SIG-M5 (cell line): Measurements from ENCODE around the gene TRIM29.

Source experiments
- DNase-seq: peaks from one replicate; lab custom pipeline; 2025; lab: John Stamatoyannopoulos, UW

TRIM29 gene

DNA sequence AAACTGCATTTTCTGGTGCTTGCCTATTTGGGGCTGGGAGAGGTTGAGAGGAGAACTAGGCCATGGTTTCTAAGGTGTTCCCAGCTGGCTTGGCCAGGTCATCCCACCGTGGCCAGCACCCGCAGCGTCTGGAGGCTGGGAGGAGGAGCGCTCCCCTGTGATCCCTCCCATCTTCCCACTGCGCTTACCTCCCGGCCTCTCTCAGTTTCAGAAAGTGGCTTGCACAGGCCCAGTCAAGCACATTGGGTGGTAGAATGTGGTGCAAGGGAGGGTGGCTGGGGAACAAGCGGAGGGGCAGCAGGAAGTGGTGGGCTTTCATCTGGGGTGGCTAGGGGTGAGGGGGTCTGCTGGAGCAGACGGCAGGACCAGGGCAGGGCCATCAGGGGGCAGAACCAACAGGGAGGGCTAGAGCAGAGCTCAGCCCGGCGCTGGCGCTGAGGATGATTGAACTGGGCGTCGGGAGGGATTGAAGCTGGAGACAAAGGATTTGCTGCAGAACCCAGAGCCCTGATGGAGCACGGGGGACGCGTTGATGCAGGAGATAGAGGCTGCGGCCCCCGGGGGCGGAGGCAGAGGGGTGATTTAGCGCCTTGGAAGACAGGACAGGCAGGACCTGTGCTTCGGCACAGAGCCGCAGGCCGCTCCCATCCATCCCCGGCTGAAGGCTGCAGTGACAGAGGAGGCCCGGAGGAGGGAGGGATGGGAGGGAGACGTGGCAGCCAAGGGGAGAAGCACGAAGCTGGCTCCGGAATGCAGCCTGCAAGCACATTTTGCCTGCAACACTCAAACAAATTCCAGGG, 76.0 kb downstream of the TRIM29 start:
- no peak for DNase-seq
